ENCODE data around the gene LNPEP. TPM values are rescaled to one million over a fixed set of nuclear protein-coding genes. Genes with fewer than 3 reads are reported as not detected.

LNPEP gene
- total and polyA plus RNA-seq, 2 experiments from 2014 or later: 7.3 to 20.1 TPM

DNA sequence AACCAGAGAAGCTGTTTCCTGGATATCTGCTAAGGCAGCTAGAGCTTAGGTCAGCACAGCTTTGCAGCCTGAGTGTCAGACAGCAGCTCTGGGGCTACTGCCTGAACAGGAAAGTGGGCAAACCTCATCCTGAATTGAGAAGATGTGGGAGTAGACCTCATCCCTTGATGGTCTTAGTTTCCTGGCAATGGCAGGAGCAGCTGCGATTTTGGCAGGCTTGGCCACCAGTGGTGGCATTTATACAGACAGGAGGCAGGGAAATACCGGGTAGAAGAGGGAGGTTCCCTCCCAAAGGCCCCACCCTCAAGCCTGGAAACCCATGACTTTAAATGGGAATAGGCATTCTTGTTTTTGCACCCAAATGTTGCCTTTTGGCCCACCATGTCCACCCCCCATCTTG, 136.8 kb downstream of the LNPEP start:
- H3K27ac ChIP-seq: no peak overlapping the region
- no peak overlapping the region for H3K9ac ChIP-seq
- no peaks in the 10 kb centered on the region for H3K9me2 ChIP-seq (ENCODE audit: insufficient read depth)
- TF ChIP-seq EZH2phosphoT487 (IDR thresholded peaks at IDR 0.05; ENCODE audit: insufficient read depth, low read depth) (no peak), EZH2 (IDR thresholded peaks at IDR 0.05; ENCODE audit: insufficient read depth, poor library complexity, severe bottlenecking) (no peak)
- DNase-seq: no peak
- H3K4me3 ChIP-seq: no peak overlapping the region
- H3K79me2 ChIP-seq (ENCODE audit: insufficient read depth): no peaks in the 10 kb centered on the region
- 21 to 22% methylated on average over 2 of the region's 2 CpGs for WGBS, 2 experiments (ENCODE audit: low coverage in 1 of 2, low lambda C conversion rate in 2 of 2, missing lambda C conversion rate in 2 of 2)
- no peak overlapping the region for H2AFZ ChIP-seq
- H3K4me2 ChIP-seq (ENCODE audit: unreplicated experiment): no peak overlapping the region
- no peaks in the 10 kb centered on the region for H3K9me3 ChIP-seq (ENCODE audit: low read depth)
- in situ Hi-C loops (cut with MboI): no loop called here
- H4K20me1 ChIP-seq (ENCODE audit: insufficient read depth): no peaks in the 10 kb centered on the region
- H3K36me3 ChIP-seq (ENCODE audit: low read depth): no peaks in the 10 kb centered on the region
- no peaks in the 10 kb centered on the region for H3K27me3 ChIP-seq (replicated peaks; ENCODE audit: insufficient read depth)
- peaks cover 10% of the 10 kb centered on the region for H3F3A ChIP-seq (ENCODE audit: insufficient read depth)
- H3K4me1 ChIP-seq (ENCODE audit: insufficient read depth): peaks cover 5% of the 10 kb centered on the region; the same call in 1 of the 2 replicates

DNA sequence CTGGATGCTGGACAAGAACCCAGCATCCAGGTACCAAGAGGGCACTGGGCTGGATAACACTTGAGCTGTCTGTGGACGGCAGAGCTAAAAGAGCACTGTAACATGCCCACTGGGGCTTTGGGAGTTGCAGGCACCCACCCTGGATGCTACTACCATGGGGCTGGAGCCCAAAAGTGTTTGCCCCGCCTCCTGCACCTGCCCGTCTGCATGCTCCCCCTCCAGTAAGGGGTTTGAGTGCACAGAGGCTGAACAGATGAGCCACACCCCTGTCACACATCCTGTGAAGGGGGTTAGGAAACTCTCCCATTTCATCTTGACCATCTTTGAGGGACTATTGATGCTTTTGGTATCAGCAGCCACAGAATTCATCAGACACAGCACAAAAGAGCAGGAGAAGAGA, 137.5 kb downstream of the LNPEP start:
- no peak overlapping the region for H3K27ac ChIP-seq
- H3K4me1 ChIP-seq (ENCODE audit: insufficient read depth): peaks cover 5% of the 10 kb centered on the region; the same call in 1 of the 2 replicates
- H3K27me3 ChIP-seq (replicated peaks; ENCODE audit: insufficient read depth): no peaks in the 10 kb centered on the region
- no peak for DNase-seq
- in situ Hi-C loops (cut with MboI): no loop called here
- 52 to 59% methylated on average over 3 of the region's 3 CpGs for WGBS, 2 experiments (ENCODE audit: low coverage in 1 of 2, low lambda C conversion rate in 2 of 2, missing lambda C conversion rate in 2 of 2)
- no peaks in the 10 kb centered on the region for H3K9me3 ChIP-seq (ENCODE audit: low read depth)
- no peak overlapping the region for H2AFZ ChIP-seq
- H3K79me2 ChIP-seq (ENCODE audit: insufficient read depth): no peaks in the 10 kb centered on the region
- H3K9ac ChIP-seq: no peak overlapping the region
- no peaks in the 10 kb centered on the region for H3K9me2 ChIP-seq (ENCODE audit: insufficient read depth)
- no peaks in the 10 kb centered on the region for H3K36me3 ChIP-seq (ENCODE audit: low read depth)
- no peak overlapping the region for H3K4me2 ChIP-seq (ENCODE audit: unreplicated experiment)
- no peaks in the 10 kb centered on the region for H4K20me1 ChIP-seq (ENCODE audit: insufficient read depth)
- H3K4me3 ChIP-seq: no peak overlapping the region
- H3F3A ChIP-seq (ENCODE audit: insufficient read depth): peaks cover 10% of the 10 kb centered on the region
- TF ChIP-seq EZH2phosphoT487 (IDR thresholded peaks at IDR 0.05; ENCODE audit: insufficient read depth, low read depth) (no peak), EZH2 (IDR thresholded peaks at IDR 0.05; ENCODE audit: insufficient read depth, poor library complexity, severe bottlenecking) (no peak)

DNA sequence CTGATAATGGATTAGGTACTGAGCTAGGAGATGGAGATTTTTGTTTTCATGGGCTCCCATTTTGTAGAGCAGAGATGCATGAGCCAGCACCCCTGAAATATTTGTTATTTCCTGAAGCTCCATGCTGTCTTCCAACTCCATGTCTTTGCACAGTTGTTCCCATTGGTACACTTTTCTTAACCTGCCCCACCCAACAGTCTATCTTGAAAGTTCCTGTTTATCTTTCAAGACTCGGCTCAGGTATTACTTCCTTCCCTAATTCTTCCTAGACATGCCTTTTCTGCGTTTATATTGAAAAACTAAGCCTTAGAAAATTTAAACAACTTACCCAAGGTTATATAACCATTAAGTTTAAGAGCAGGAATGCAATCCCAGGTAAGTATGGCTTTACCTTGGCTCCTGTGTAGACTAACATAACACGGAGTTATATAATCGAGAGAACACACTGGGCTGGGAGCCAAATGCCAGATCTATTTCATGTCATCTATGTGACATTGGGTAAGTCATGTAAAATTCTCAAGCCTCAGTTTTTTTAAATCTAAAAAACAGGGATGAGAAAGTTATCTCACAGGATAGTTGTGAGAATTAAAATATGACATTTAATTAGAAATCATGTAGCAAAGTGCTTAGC, 139.1 kb downstream of the LNPEP start:
- H3K79me2 ChIP-seq (ENCODE audit: insufficient read depth): no peaks in the 10 kb centered on the region
- no peaks in the 10 kb centered on the region for H3K9me2 ChIP-seq (ENCODE audit: insufficient read depth)
- no peaks in the 10 kb centered on the region for H3K9me3 ChIP-seq (ENCODE audit: low read depth)
- no peak for DNase-seq
- WGBS, 2 experiments (ENCODE audit: low coverage in 1 of 2, low lambda C conversion rate in 2 of 2, missing lambda C conversion rate in 2 of 2): 81 to 84% methylated on average over 4 of the region's 4 CpGs
- no peak overlapping the region for H3K4me2 ChIP-seq (ENCODE audit: unreplicated experiment)
- H3K9ac ChIP-seq: no peak overlapping the region
- H3K36me3 ChIP-seq (ENCODE audit: low read depth): no peaks in the 10 kb centered on the region
- peaks cover 10% of the 10 kb centered on the region for H3K4me1 ChIP-seq (ENCODE audit: insufficient read depth)
- no peak overlapping the region for H2AFZ ChIP-seq
- in situ Hi-C loops (cut with MboI): no loop called here
- H3K27me3 ChIP-seq (replicated peaks; ENCODE audit: insufficient read depth): no peaks in the 10 kb centered on the region
- H3K27ac ChIP-seq: no peak overlapping the region
- H3F3A ChIP-seq (ENCODE audit: insufficient read depth): peaks cover 10% of the 10 kb centered on the region
- TF ChIP-seq EZH2 (IDR thresholded peaks at IDR 0.05; ENCODE audit: insufficient read depth, poor library complexity, severe bottlenecking): no peak
- no peak for TF ChIP-seq EZH2phosphoT487 (IDR thresholded peaks at IDR 0.05; ENCODE audit: insufficient read depth, low read depth)
- H4K20me1 ChIP-seq (ENCODE audit: insufficient read depth): no peaks in the 10 kb centered on the region
- no peak overlapping the region for H3K4me3 ChIP-seq

DNA sequence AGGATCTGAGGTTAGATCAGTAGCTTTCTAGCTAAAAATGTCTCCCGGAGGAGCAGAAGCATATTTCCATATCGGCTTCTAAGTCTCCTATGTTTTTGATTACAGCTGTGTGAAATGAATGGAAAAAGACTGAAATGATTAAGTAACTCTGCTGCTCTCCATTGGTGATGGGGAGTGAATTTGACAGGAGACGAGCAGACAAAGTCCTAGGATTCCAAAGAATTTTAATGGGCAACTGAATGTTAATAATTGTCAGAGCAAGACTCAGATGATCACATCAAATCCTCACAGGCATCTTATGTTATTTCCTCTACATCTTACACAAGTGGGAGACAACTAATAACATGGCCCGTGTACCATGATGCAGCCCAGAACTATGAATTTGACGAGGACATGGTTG, 139.8 kb downstream of the LNPEP start:
- Histone ChIP-seq H3K4me3 (no peak overlapping the region), H3K4me2 (ENCODE audit: unreplicated experiment) (no peak overlapping the region), H2AFZ (no peak overlapping the region), H3K36me3 (ENCODE audit: low read depth) (no peaks in the 10 kb centered on the region), H3K27ac (no peak overlapping the region), H3F3A (ENCODE audit: insufficient read depth) (peaks cover 5% of the 10 kb centered on the region), H3K4me1 (ENCODE audit: insufficient read depth) (peaks cover 10% of the 10 kb centered on the region), H3K9ac (no peak overlapping the region), H3K9me3 (ENCODE audit: low read depth) (no peaks in the 10 kb centered on the region), H4K20me1 (ENCODE audit: insufficient read depth) (no peaks in the 10 kb centered on the region), H3K9me2 (ENCODE audit: insufficient read depth) (no peaks in the 10 kb centered on the region), H3K27me3 (replicated peaks; ENCODE audit: insufficient read depth) (no peaks in the 10 kb centered on the region), H3K79me2 (ENCODE audit: insufficient read depth) (no peaks in the 10 kb centered on the region)
- in situ Hi-C loops (cut with MboI): no loop called here
- WGBS, 2 experiments (ENCODE audit: low coverage in 1 of 2, low lambda C conversion rate in 2 of 2, missing lambda C conversion rate in 2 of 2): 50 to 56% methylated on average over 5 of the region's 5 CpGs
- no peak for DNase-seq
- TF ChIP-seq EZH2 (IDR thresholded peaks at IDR 0.05; ENCODE audit: insufficient read depth, poor library complexity, severe bottlenecking) (no peak), EZH2phosphoT487 (IDR thresholded peaks at IDR 0.05; ENCODE audit: insufficient read depth, low read depth) (no peak)

DNA sequence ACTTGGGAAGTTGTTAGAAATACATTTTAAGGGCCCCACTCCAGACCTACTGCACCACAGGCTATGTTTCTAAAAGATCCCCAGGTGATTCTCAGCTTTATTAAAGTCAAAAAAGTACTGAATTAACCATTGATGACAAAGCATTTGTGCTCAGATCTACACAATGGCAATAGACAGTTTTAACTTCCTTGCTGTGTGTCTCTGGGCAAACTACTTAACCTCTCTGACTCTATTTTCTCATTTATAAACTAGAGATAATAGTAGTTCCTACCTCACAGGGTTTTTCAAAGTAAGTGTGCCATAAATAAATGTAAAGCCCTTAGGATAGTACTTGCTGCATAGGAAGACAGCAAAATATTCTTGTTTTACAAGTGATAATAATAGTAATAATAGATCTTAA, 140.2 kb downstream of the LNPEP start:
- Histone ChIP-seq H3K9me2 (ENCODE audit: insufficient read depth) (no peaks in the 10 kb centered on the region), H3K36me3 (ENCODE audit: low read depth) (no peaks in the 10 kb centered on the region), H3K4me1 (ENCODE audit: insufficient read depth) (peaks cover 10% of the 10 kb centered on the region), H3F3A (ENCODE audit: insufficient read depth) (peaks cover under 1% of the 10 kb centered on the region; the same call in 1 of the 2 replicates), H3K79me2 (ENCODE audit: insufficient read depth) (no peaks in the 10 kb centered on the region), H3K27me3 (replicated peaks; ENCODE audit: insufficient read depth) (no peaks in the 10 kb centered on the region), H4K20me1 (ENCODE audit: insufficient read depth) (no peaks in the 10 kb centered on the region), H3K9me3 (ENCODE audit: low read depth) (no peaks in the 10 kb centered on the region), H3K4me2 (ENCODE audit: unreplicated experiment) (no peak overlapping the region), H2AFZ (no peak overlapping the region), H3K4me3 (no peak overlapping the region), H3K27ac (no peak overlapping the region), H3K9ac (no peak overlapping the region)
- no peak for DNase-seq
- TF ChIP-seq EZH2 (IDR thresholded peaks at IDR 0.05; ENCODE audit: insufficient read depth, poor library complexity, severe bottlenecking): no peak
- no peak for TF ChIP-seq EZH2phosphoT487 (IDR thresholded peaks at IDR 0.05; ENCODE audit: insufficient read depth, low read depth)
- in situ Hi-C loops (cut with MboI): no loop called here

Measured in GM23248 (cell line).